ENCODE data around the gene NEK11.

GRCh38 chr3:131075632-131076328 lies 49.1 kb downstream of the NEK11 start:
- TF ChIP-seq CTCF (IDR thresholded peaks at IDR 0.05; ENCODE audit: borderline replicate concordance, extremely low read depth, low read length, poor library complexity, severe bottlenecking) = no peak
- no peak for TF ChIP-seq EZH2 (IDR thresholded peaks at IDR 0.05; ENCODE audit: borderline replicate concordance, low read depth, low read length, severe bottlenecking)

Data from DND-41 (cell line).